ENCODE data around the gene OTULIN.

Gene OTULIN

GRCh38 chr5:14663734-14664269 is 716 bp upstream of the OTULIN start:
- Histone ChIP-seq H3F3A (ENCODE audit: insufficient read depth, low read length) (no peaks in the 10 kb centered on the region), H3K27ac (ENCODE audit: low read depth, low read length, poor library complexity, severe bottlenecking) (peak overlapping the region; percentile 16), H3K9me3 (ENCODE audit: low read length) (no peaks in the 10 kb centered on the region), H3K9me2 (ENCODE audit: low read depth, low read length) (no peaks in the 10 kb centered on the region), H3K27me3 (ENCODE audit: insufficient read depth, low read length) (no peaks in the 10 kb centered on the region), H3K4me3 (ENCODE audit: low read depth, low read length, poor library complexity, severe bottlenecking) (peak overlapping the region; percentile 77), H3K4me1 (ENCODE audit: insufficient read depth, low read length, severe bottlenecking) (peaks cover 44% of the 10 kb centered on the region), H4K20me1 (ENCODE audit: insufficient read depth, low read length) (no peaks in the 10 kb centered on the region), H3K9ac (ENCODE audit: low read length) (peak overlapping the region; percentile 91), H2AFZ (ENCODE audit: low read length) (0 out of 2 replicates have a peak overlapping the region, but pooled peaks have one; percentile 44), H3K79me2 (ENCODE audit: insufficient read depth, low read length) (peaks cover 18% of the 10 kb centered on the region), H3K4me2 (ENCODE audit: low read length) (peak overlapping the region; percentile 88), H3K36me3 (ENCODE audit: insufficient read depth, low read length) (peaks cover 24% of the 10 kb centered on the region)
- TF ChIP-seq EZH2 (IDR thresholded peaks at IDR 0.05; ENCODE audit: borderline replicate concordance, low read length): no peak
- TF ChIP-seq, protein P1, sequence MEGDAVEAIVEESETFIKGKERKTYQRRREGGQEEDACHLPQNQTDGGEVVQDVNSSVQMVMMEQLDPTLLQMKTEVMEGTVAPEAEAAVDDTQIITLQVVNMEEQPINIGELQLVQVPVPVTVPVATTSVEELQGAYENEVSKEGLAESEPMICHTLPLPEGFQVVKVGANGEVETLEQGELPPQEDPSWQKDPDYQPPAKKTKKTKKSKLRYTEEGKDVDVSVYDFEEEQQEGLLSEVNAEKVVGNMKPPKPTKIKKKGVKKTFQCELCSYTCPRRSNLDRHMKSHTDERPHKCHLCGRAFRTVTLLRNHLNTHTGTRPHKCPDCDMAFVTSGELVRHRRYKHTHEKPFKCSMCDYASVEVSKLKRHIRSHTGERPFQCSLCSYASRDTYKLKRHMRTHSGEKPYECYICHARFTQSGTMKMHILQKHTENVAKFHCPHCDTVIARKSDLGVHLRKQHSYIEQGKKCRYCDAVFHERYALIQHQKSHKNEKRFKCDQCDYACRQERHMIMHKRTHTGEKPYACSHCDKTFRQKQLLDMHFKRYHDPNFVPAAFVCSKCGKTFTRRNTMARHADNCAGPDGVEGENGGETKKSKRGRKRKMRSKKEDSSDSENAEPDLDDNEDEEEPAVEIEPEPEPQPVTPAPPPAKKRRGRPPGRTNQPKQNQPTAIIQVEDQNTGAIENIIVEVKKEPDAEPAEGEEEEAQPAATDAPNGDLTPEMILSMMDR (IDR thresholded peaks at IDR 0.05; ENCODE audit: low read length): no peak

GRCh38 chr5:14665101-14665822 is 744 bp downstream of the OTULIN start:
- Histone ChIP-seq H3K4me3 (ENCODE audit: low read depth, low read length, poor library complexity, severe bottlenecking) (peak overlapping the region; percentile 77), H3K9ac (ENCODE audit: low read length) (peak overlapping the region; percentile 91), H3K27me3 (ENCODE audit: insufficient read depth, low read length) (no peaks in the 10 kb centered on the region), H3K4me1 (ENCODE audit: insufficient read depth, low read length, severe bottlenecking) (peaks cover 58% of the 10 kb centered on the region), H3K4me2 (ENCODE audit: low read length) (peak overlapping the region; percentile 84), H3K9me3 (ENCODE audit: low read length) (no peaks in the 10 kb centered on the region), H3K27ac (ENCODE audit: low read depth, low read length, poor library complexity, severe bottlenecking) (peak overlapping the region; percentile 61), H3K9me2 (ENCODE audit: low read depth, low read length) (no peaks in the 10 kb centered on the region), H2AFZ (ENCODE audit: low read length) (no peak overlapping the region), H3F3A (ENCODE audit: insufficient read depth, low read length) (no peaks in the 10 kb centered on the region), H4K20me1 (ENCODE audit: insufficient read depth, low read length) (no peaks in the 10 kb centered on the region), H3K79me2 (ENCODE audit: insufficient read depth, low read length) (peaks cover 32% of the 10 kb centered on the region), H3K36me3 (ENCODE audit: insufficient read depth, low read length) (peaks cover 24% of the 10 kb centered on the region)
- TF ChIP-seq EZH2 (IDR thresholded peaks at IDR 0.05; ENCODE audit: borderline replicate concordance, low read length): no peak
- TF ChIP-seq, protein P1 (IDR thresholded peaks at IDR 0.05; ENCODE audit: low read length): no peak

DNA sequence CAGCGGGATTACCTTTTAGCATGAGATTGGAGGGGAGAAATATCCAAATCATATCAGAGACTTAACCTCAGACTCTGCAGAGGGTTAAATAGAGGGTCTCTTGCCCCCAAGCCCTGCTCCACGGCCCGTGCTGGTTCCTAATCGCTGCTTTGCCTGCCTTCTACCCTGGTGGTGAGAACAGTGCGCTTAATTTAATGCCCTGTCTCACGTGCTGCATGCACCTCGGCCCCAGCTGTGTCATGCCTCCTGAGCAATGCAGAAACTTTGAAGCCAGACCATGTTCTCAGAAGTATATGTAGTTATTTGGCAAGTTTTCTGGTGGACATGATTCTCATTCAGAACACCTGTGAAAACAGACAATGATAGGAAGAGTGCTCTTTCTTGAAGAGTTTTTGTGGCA is 1.4 kb downstream of the OTULIN start:
- Histone ChIP-seq H3K4me3 (ENCODE audit: low read depth, low read length, poor library complexity, severe bottlenecking) (peak overlapping the region; percentile 77), H3K9ac (ENCODE audit: low read length) (peak overlapping the region; percentile 91; the same call in 1 of the 2 replicates), H3K36me3 (ENCODE audit: insufficient read depth, low read length) (peaks cover 24% of the 10 kb centered on the region), H3K9me2 (ENCODE audit: low read depth, low read length) (no peaks in the 10 kb centered on the region), H4K20me1 (ENCODE audit: insufficient read depth, low read length) (no peaks in the 10 kb centered on the region), H3K79me2 (ENCODE audit: insufficient read depth, low read length) (peaks cover 39% of the 10 kb centered on the region), H2AFZ (ENCODE audit: low read length) (no peak overlapping the region), H3K27me3 (ENCODE audit: insufficient read depth, low read length) (no peaks in the 10 kb centered on the region), H3K9me3 (ENCODE audit: low read length) (no peaks in the 10 kb centered on the region), H3F3A (ENCODE audit: insufficient read depth, low read length) (no peaks in the 10 kb centered on the region), H3K4me1 (ENCODE audit: insufficient read depth, low read length, severe bottlenecking) (peaks cover 63% of the 10 kb centered on the region), H3K27ac (ENCODE audit: low read depth, low read length, poor library complexity, severe bottlenecking) (peak overlapping the region; percentile 61), H3K4me2 (ENCODE audit: low read length) (peak overlapping the region; percentile 84)
- TF ChIP-seq, protein P1 (IDR thresholded peaks at IDR 0.05; ENCODE audit: low read length): no peak
- no peak for TF ChIP-seq EZH2 (IDR thresholded peaks at IDR 0.05; ENCODE audit: borderline replicate concordance, low read length)
